GM13977 (cell line): ENCODE measurements around the gene SH3YL1.

Experiments
- DNase-seq: peaks from one replicate; pipeline ENCODE4 v3.0.0; 2012; ENCODE audit warnings: low spot score
- CTCF ChIP-seq: IDR thresholded peaks from 2 replicates; pipeline ENCODE4 v1.5.1; 2012; ENCODE audit warnings: mild to moderate bottlenecking, control low read depth; ENCODE audit not compliant: insufficient read depth; ENCODE audit errors: extremely low read depth, missing control alignments
- in situ Hi-C: fragments of 300-500 bp; cut with MboI; formaldehyde crosslinking; loops from one replicate; pipeline ENCODE4 v1.12.0; 2022; ENCODE audit warnings: low sequenced_read_pairs, low pct_unique_long_range_greater_than_20kb, mixed read lengths, inconsistent platforms; ENCODE audit not compliant: unreplicated experiment

Gene SH3YL1

DNA sequence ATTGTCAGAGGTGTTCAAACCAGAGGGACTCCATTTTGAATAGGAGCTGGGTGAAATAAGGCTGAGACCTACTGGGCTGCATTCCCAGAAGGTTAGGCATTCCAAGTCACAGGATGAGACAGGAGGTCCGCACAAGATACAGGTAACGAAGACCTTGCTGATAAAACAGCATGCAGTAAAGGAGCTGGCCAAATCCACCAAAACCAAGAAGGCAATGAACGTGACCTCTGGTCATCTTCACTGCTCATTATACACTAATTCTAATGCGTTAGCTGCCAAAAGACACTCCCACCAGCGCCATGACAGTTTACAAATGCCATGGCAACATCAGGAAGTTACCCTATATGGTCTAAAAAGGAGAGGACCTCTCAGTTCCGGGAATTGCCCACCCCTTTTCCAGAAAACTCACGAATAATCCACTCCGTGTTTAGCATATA is 10.6 kb downstream of the SH3YL1 start:
- DNase-seq, result no peak
- TF ChIP-seq CTCF, result no peak
- in situ Hi-C loops, result no loop called here

DNA sequence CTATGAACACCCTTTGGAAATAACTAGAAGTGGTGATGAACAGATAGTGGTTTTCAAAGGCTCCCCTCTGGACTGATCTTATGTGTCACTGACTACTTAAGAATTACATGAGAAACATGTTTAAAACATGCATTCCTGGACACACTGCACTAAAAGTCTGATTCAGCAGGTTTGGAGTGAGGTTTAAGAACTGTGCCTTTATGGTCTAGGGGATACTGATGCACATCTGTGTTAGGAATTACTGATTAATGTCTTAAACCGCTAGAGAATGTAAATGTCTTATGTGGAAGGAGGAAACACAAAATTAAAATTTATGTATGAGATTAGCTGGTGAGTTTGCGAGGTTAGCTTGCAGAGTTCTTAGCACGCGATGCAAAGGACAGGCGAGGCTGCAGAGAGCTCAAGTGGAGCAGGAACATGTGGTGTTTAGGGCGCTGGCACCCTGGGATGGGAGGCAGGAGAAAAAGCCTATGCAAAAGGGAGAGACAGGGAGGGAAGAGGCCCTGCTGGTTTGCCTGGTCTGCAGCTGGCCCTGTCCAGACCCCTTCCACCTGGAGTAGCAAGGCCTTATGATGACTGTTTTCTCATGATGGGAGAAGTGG is 11.7 kb downstream of the SH3YL1 start:
- DNase-seq, result no peak
- in situ Hi-C loops, result no loop called here
- TF ChIP-seq CTCF, result no peak

GRCh38 chr2:249538-250042 is 14.2 kb downstream of the SH3YL1 start:
- TF ChIP-seq CTCF, result no peak

GRCh38 chr2:248724-249123 is 15.1 kb downstream of the SH3YL1 start:
- in situ Hi-C loops, result no loop called here
- TF ChIP-seq CTCF, result no peak
- DNase-seq, result no peak

More at GRCh38 chr2:249538-250042, 14.2 kb downstream of the SH3YL1 start:
- DNase-seq, result no peak
- in situ Hi-C loops, result no loop called here

- in situ Hi-C loops, result no loop called here
- peak; percentile 65 for TF ChIP-seq CTCF
- no peak for DNase-seq
Observed at GRCh38 chr2:246489-247144, 17.2 kb downstream of the SH3YL1 start.

- no peak for TF ChIP-seq CTCF
Observed at GRCh38 chr2:244547-244946, 19.3 kb downstream of the SH3YL1 start.

More at GRCh38 chr2:244547-244946, 19.3 kb downstream of the SH3YL1 start:
- no peak for DNase-seq
- in situ Hi-C loops, result no loop called here
